GM18858 (cell line): ENCODE data around the gene FAM13A.

Source experiments
- ATAC-seq: cut with Tn5 transposase; IDR thresholded peaks from one replicate; pipeline ENCODE4 v1.9.1; 2021; ENCODE audit not compliant: unreplicated experiment

The FAM13A gene

GRCh38 chr4:88693792-88694191, 363.2 kb downstream of the FAM13A start:
- ATAC-seq: no peak

- no peak for ATAC-seq
These were observed 366.6 kb downstream of the FAM13A start for GRCh38 chr4:88690355-88690754.

GRCh38 chr4:88681209-88681608, 375.8 kb downstream of the FAM13A start:
- no peak for ATAC-seq
